IMR-90 (cell line): Measurements from ENCODE around the gene SLC16A9. TPM values are rescaled to one million over a fixed set of nuclear protein-coding genes. Genes with fewer than 3 reads are reported as not detected.

Experiments
- ATAC-seq: fragments of 200-7000 bp; cut with Tn5 transposase; 2 replicates; pipeline ENCODE4 v1.9.1; 2020; ENCODE audit warnings: low read depth, mild to moderate bottlenecking, moderate library complexity
- BruUV-seq: library from RNA; stranded (reverse); fragments of 400-500 nt; replicated peaks from 2 replicates; lab custom pipeline; 2021; lab: Mats Ljungman, UMichigan
- CTCF ChIA-PET: fragments of 300-600 bp; formaldehyde crosslinking; extraction: SDS; loops from one replicate; lab custom pipeline; 2021; ENCODE audit warnings: antibody characterized with exemption; lab: Yijun Ruan, JAX
- POLR2A ChIA-PET: fragments of 300-600 bp; sonication (Branson Sonifier 250); formaldehyde crosslinking; loops from one replicate; lab custom pipeline; 2022; ENCODE audit warnings: antibody characterized with exemption; ENCODE audit not compliant: unreplicated experiment; lab: Charles Lee
- DNase-seq: peaks from one replicate; pipeline ENCODE4 v3.0.0; 2013
- H2AFZ ChIP-seq: replicated peaks from 2 replicates; pipeline ENCODE3; 2013; ENCODE audit warnings: low read length, mild to moderate bottlenecking; ENCODE audit not compliant: poor library complexity
- H2AK5ac ChIP-seq: 2 replicates; pipeline ENCODE4 v1.6.1; 2013; ENCODE audit warnings: low read depth, low read length, inconsistent platforms
- H2AK9ac ChIP-seq: replicated peaks from 2 replicates; pipeline ENCODE3; 2013; ENCODE audit warnings: mild to moderate bottlenecking, low read depth, low read length, moderate library complexity; ENCODE audit not compliant: poor library complexity
- H2BK120ac ChIP-seq: 2 replicates; pipeline ENCODE4 v1.6.1; 2013; ENCODE audit warnings: low read depth, low read length, inconsistent platforms
- H2BK15ac ChIP-seq: 3 replicates; pipeline ENCODE4 v1.6.1; 2013; ENCODE audit warnings: low read depth, low read length, inconsistent platforms
- H2BK20ac ChIP-seq: 2 replicates; pipeline ENCODE4 v1.6.1; 2013; ENCODE audit warnings: low read depth, mild to moderate bottlenecking, inconsistent platforms, low read length, moderate library complexity
- H2BK5ac ChIP-seq: 2 replicates; pipeline ENCODE4 v1.6.1; 2013; ENCODE audit warnings: mild to moderate bottlenecking, low read depth, low read length, inconsistent platforms; ENCODE audit not compliant: poor library complexity, severe bottlenecking
- H3K14ac ChIP-seq: replicated peaks from 2 replicates; pipeline ENCODE4 v1.6.1; 2013; ENCODE audit warnings: low read depth, low read length, inconsistent platforms
- H3K18ac ChIP-seq: 2 replicates; pipeline ENCODE4 v1.6.1; 2013; ENCODE audit warnings: low read depth, low read length, control low read depth
- H3K23ac ChIP-seq: 2 replicates; pipeline ENCODE4 v1.6.1; 2013; ENCODE audit warnings: low read depth, low read length, inconsistent platforms
- H3K27ac ChIP-seq: 2 replicates; pipeline ENCODE4 v1.5.1; 2013; ENCODE audit warnings: mild to moderate bottlenecking, control low read depth, low read length; ENCODE audit not compliant: insufficient read depth
- H3K27me3 ChIP-seq: 2 replicates; pipeline ENCODE4 v1.6.1; 2013; ENCODE audit warnings: low read length; ENCODE audit not compliant: control insufficient read depth, insufficient read depth
- H3K36me3 ChIP-seq: 2 replicates; pipeline ENCODE4 v1.6.1; 2013; ENCODE audit warnings: low read length, mixed read lengths; ENCODE audit not compliant: control insufficient read depth, insufficient read depth
- H3K4ac ChIP-seq: 2 replicates; pipeline ENCODE4 v1.6.1; 2013; ENCODE audit warnings: low read depth, low read length, inconsistent platforms
- H3K4me1 ChIP-seq: 2 replicates; pipeline ENCODE4 v1.6.1; 2013; ENCODE audit warnings: low read length, mixed read lengths; ENCODE audit not compliant: control insufficient read depth, insufficient read depth
- H3K4me2 ChIP-seq: 2 replicates; pipeline ENCODE4 v1.6.1; 2013; ENCODE audit warnings: low read depth, mild to moderate bottlenecking, control low read depth, low read length, moderate library complexity
- H3K4me3 ChIP-seq: 2 replicates; pipeline ENCODE4 v1.5.1; 2013; ENCODE audit warnings: low read depth, mild to moderate bottlenecking, control low read depth, low read length, moderate library complexity; ENCODE audit not compliant: insufficient read depth
- H3K56ac ChIP-seq: 2 replicates; pipeline ENCODE4 v1.6.1; 2013; ENCODE audit warnings: low read length, inconsistent platforms; ENCODE audit not compliant: insufficient read depth; ENCODE audit errors: extremely low read depth
- H3K79me1 ChIP-seq, 2 experiments: 2 replicates each; pipeline ENCODE4 v1.6.1; 2013; ENCODE audit warnings: low read length in 2 of 2, inconsistent platforms in 1 of 2, low read depth in 1 of 2
- H3K9ac ChIP-seq: 2 replicates; pipeline ENCODE4 v1.6.1; 2013; ENCODE audit warnings: low read depth, low read length, control low read depth
- H3K9me1 ChIP-seq: 2 replicates; pipeline ENCODE4 v1.6.1; 2013; ENCODE audit warnings: low read length, inconsistent platforms; ENCODE audit not compliant: insufficient read depth
- H3K9me3 ChIP-seq: 2 replicates; pipeline ENCODE4 v1.6.1; 2013; ENCODE audit warnings: low read length; ENCODE audit not compliant: control insufficient read depth, insufficient read depth
- H4K20me1 ChIP-seq: 2 replicates; pipeline ENCODE4 v1.6.1; 2013; ENCODE audit warnings: low read length, inconsistent platforms; ENCODE audit not compliant: insufficient read depth
- H4K5ac ChIP-seq: 2 replicates; pipeline ENCODE4 v1.6.1; 2013; ENCODE audit warnings: mild to moderate bottlenecking, low read depth, low read length, control low read depth
- H4K8ac ChIP-seq, 2 experiments: 2 replicates each; pipeline ENCODE4 v1.6.1; 2013; ENCODE audit warnings: low read depth in 2 of 2, low read length in 2 of 2, control low read depth in 1 of 2, inconsistent platforms in 1 of 2
- H4K91ac ChIP-seq: 2 replicates; pipeline ENCODE4 v1.6.1; 2013; ENCODE audit warnings: low read depth, low read length, inconsistent platforms; ENCODE audit not compliant: insufficient read depth
- BHLHE40 ChIP-seq: fragments of 150-350 bp; IDR thresholded peaks from 2 replicates; pipeline ENCODE4 v1.6.1; 2016; ENCODE audit warnings: mild to moderate bottlenecking, low read depth, low read length
- CEBPB ChIP-seq: IDR thresholded peaks from 2 replicates; pipeline ENCODE4 v1.6.1; 2012; ENCODE audit warnings: low read depth, low read length, improper control_type of control experiment
- CHD1 ChIP-seq: IDR thresholded peaks from 2 replicates; pipeline ENCODE4 v1.6.1; 2012; ENCODE audit warnings: low read depth, low read length, improper control_type of control experiment
- ELK1 ChIP-seq: fragments of 150-350 bp; IDR thresholded peaks from 2 replicates; pipeline ENCODE4 v1.6.1; 2016; ENCODE audit warnings: low read depth, mild to moderate bottlenecking, low read length, moderate library complexity, borderline replicate concordance
- FOS ChIP-seq: fragments of 150-350 bp; IDR thresholded peaks from 2 replicates; pipeline ENCODE4 v1.6.1; 2016; ENCODE audit warnings: low read depth, low read length
- MAFK ChIP-seq: IDR thresholded peaks from 2 replicates; pipeline ENCODE4 v1.6.1; 2012; ENCODE audit warnings: low read depth, low read length, improper control_type of control experiment
- MAZ ChIP-seq: IDR thresholded peaks from 2 replicates; pipeline ENCODE4 v1.6.1; 2012; ENCODE audit warnings: low read depth, mild to moderate bottlenecking, low read length, improper control_type of control experiment, moderate library complexity, borderline replicate concordance
- MXI1 ChIP-seq: IDR thresholded peaks from 2 replicates; pipeline ENCODE4 v1.6.1; 2012; ENCODE audit warnings: low read depth, mild to moderate bottlenecking, low read length, moderate library complexity, borderline replicate concordance
- RAD21 ChIP-seq: IDR thresholded peaks from 2 replicates; pipeline ENCODE4 v1.6.1; 2012; ENCODE audit warnings: low read length, improper control_type of control experiment
- RCOR1 ChIP-seq: IDR thresholded peaks from 2 replicates; pipeline ENCODE4 v1.6.1; 2012; ENCODE audit warnings: mild to moderate bottlenecking, low read length, improper control_type of control experiment; ENCODE audit not compliant: insufficient replicate concordance
- RFX5 ChIP-seq: IDR thresholded peaks from 2 replicates; pipeline ENCODE4 v1.8.0; 2012; ENCODE audit warnings: low read depth, mild to moderate bottlenecking, low read length, moderate library complexity
- SMC3 ChIP-seq: fragments of 150-350 bp; IDR thresholded peaks from 2 replicates; pipeline ENCODE4 v1.6.1; 2016; ENCODE audit warnings: low read depth, mild to moderate bottlenecking, antibody characterized with exemption, low read length, moderate library complexity
- WGBS, 2 experiments: methylation state at CpG; one replicate each; pipeline versions ENCODE4 v1.1.5 to v1.1.7; 2013; ENCODE audit warnings: missing lambda C conversion rate in 2 of 2; ENCODE audit not compliant: insufficient read length in 1 of 2; ENCODE audit errors: extremely low coverage in 2 of 2; 5-methylcytosine and 5-hydroxymethylcytosine counted together
- dilution Hi-C: fragments of 300-500 bp; cut with HindIII; formaldehyde crosslinking; loops from one replicate; pipeline ENCODE4 v1.14.3; 2018; ENCODE audit warnings: low sequenced_read_pairs; ENCODE audit not compliant: unreplicated experiment
- in situ Hi-C: fragments of 300-500 bp; cut with MboI; formaldehyde crosslinking; loops from 3 replicates; pipeline ENCODE4 v1.14.3; 2019; ENCODE audit warnings: low sequenced_read_pairs, inconsistent platforms, mixed read lengths
- intact Hi-C: fragments of 100-400 bp; cut with micrococcal nuclease; formaldehyde crosslinking; loops from 2 replicates; pipeline ENCODE4 v1.10.0; 2022
- polyA plus RNA-seq, 3 experiments: library from polyadenylated mRNA; depleted of rRNA; stranded (reverse); fragments of >200 nt; gene quantifications; 2 replicates each; pipeline ENCODE4 v1.2.3, GENCODE V29; 2012; ENCODE audit warnings: low replicate concordance in 1 of 3
- total RNA-seq: library from RNA; depleted of rRNA; stranded (reverse); fragments of >200 nt; gene quantifications from 2 replicates; pipeline ENCODE4 v1.2.3, GENCODE V29; 2012

Gene SLC16A9
- total and polyA plus RNA-seq, 2 of the 4 experiments (the other 2 are of a cell fraction) = 0.18 to 0.26 TPM

- Histone ChIP-seq H3K4ac (no peak overlapping the region), H2BK5ac (no peak overlapping the region), H3K9me3 (no peaks in the 10 kb centered on the region), H2AK9ac (no peak overlapping the region), H3K36me3 (no peaks in the 10 kb centered on the region), H4K20me1 (no peaks in the 10 kb centered on the region), H3K27me3 (peaks cover 7% of the 10 kb centered on the region), H2AK5ac (no peak overlapping the region), H4K5ac (no peak overlapping the region), H4K8ac (no peak overlapping the region), H3K14ac (no peak overlapping the region), H3K4me3 (no peak overlapping the region), H2BK20ac (no peak overlapping the region), H2BK120ac (no peak overlapping the region), H3K4me1 (no peaks in the 10 kb centered on the region), H3K79me1 (no peaks in the 10 kb centered on the region), H2BK15ac (no peak overlapping the region), H2AFZ (no peak overlapping the region), H3K9ac (no peak overlapping the region), H3K23ac (no peak overlapping the region), H3K27ac (no peak overlapping the region), H4K91ac (no peak overlapping the region), H3K18ac (no peak overlapping the region), H3K4me2 (no peak overlapping the region), H3K56ac (no peak overlapping the region), H3K9me1 (no peaks in the 10 kb centered on the region)
- in situ Hi-C loops = loop anchor here (10.0 to 25.0 kb wide), 4 partner anchors 171 to 803 kb away; no protein-coding TSS in a partner anchor
- intact Hi-C loops = no loop called here
- DNase-seq (no peak), ATAC-seq (no peak)
- POLR2A ChIA-PET = no interaction called here
- TF ChIP-seq BHLHE40 (no peak), CHD1 (no peak), RAD21 (no peak), MAFK (no peak), RCOR1 (no peak), CEBPB (no peak), ELK1 (no peak), FOS (no peak), MXI1 (no peak), RFX5 (no peak), SMC3 (no peak), MAZ (no peak)
- CTCF ChIA-PET = interaction anchor here (1.0 kb wide), 1 partner anchor 11 kb away, joined by 3 read pairs; no protein-coding TSS in a partner anchor
- dilution Hi-C loops = no loop called here
- no TSS peak for BruUV-seq
- WGBS, 2 experiments = no CpG with 5 or more reads among the region's 2 CpGs
Measured at GRCh38 chr10:59634102-59634501, 75.5 kb downstream of the SLC16A9 start.
